Neuronal stem cell (in vitro differentiated cells): ENCODE measurements around the gene KLF9.

Experiments used
- DNase-seq: peaks from one replicate; pipeline ENCODE4 v3.0.0-alpha.2; 2013; ENCODE audit warnings: low spot score
- H2AFZ ChIP-seq: one replicate; pipeline ENCODE4 v1.6.1; 2013; ENCODE audit warnings: mild to moderate bottlenecking, low read length, inconsistent platforms
- H2AK5ac ChIP-seq: 2 replicates; pipeline ENCODE4 v1.6.1; 2013; ENCODE audit warnings: low read depth, mild to moderate bottlenecking, inconsistent platforms, low read length, moderate library complexity, mixed read lengths
- H2BK120ac ChIP-seq: 2 replicates; pipeline ENCODE4 v1.6.1; 2013; ENCODE audit warnings: low read depth, mild to moderate bottlenecking, inconsistent platforms, low read length, moderate library complexity, mixed read lengths
- H2BK12ac ChIP-seq: one replicate; pipeline ENCODE4 v1.6.1; 2013; ENCODE audit warnings: low read length, inconsistent platforms
- H2BK15ac ChIP-seq: 2 replicates; pipeline ENCODE4 v1.6.1; 2013; ENCODE audit warnings: mild to moderate bottlenecking, low read length, inconsistent platforms, mixed read lengths
- H2BK5ac ChIP-seq: one replicate; pipeline ENCODE4 v1.6.1; 2013; ENCODE audit warnings: inconsistent platforms, mild to moderate bottlenecking, low read length, moderate library complexity
- H3K14ac ChIP-seq: one replicate; pipeline ENCODE4 v1.6.1; 2013; ENCODE audit warnings: low read length, inconsistent platforms
- H3K18ac ChIP-seq: 2 replicates; pipeline ENCODE4 v1.6.1; 2013; ENCODE audit warnings: low read length, inconsistent platforms
- H3K23ac ChIP-seq: 2 replicates; pipeline ENCODE4 v1.6.1; 2013; ENCODE audit warnings: low read depth, mild to moderate bottlenecking, mixed read lengths, low read length, inconsistent platforms; ENCODE audit not compliant: poor library complexity
- H3K27ac ChIP-seq: replicated peaks from 3 replicates; pipeline ENCODE4 v1.5.1; 2013; ENCODE audit warnings: low read length, inconsistent platforms
- H3K27me3 ChIP-seq, 3 experiments: 2 replicates each; pipeline ENCODE4 v1.6.1; 2013; ENCODE audit warnings: low read length in 3 of 3, mild to moderate bottlenecking in 2 of 3, inconsistent platforms in 1 of 3, low read depth in 1 of 3, mixed read lengths in 1 of 3, moderate library complexity in 1 of 3; ENCODE audit not compliant: control insufficient read depth in 3 of 3, insufficient read depth in 3 of 3
- H3K36me3 ChIP-seq, 2 donors: replicated peaks in 1 of 2; 2 replicates each; pipeline ENCODE4 v1.6.1; 2013; ENCODE audit warnings: low read length in 2 of 2; ENCODE audit not compliant: control insufficient read depth in 2 of 2, insufficient read depth in 2 of 2
- H3K4ac ChIP-seq: 2 replicates; pipeline ENCODE4 v1.6.1; 2013; ENCODE audit warnings: inconsistent platforms, mild to moderate bottlenecking, low read length, moderate library complexity
- H3K4me1 ChIP-seq, 2 donors: 1 replicate in 1 of 2; 2 replicates in 1 of 2; pipeline ENCODE4 v1.6.1; 2013; ENCODE audit warnings: low read length in 2 of 2, low read depth in 1 of 2; ENCODE audit not compliant: control insufficient read depth in 2 of 2, insufficient read depth in 1 of 2
- H3K4me2 ChIP-seq: one replicate; pipeline ENCODE4 v1.6.1; 2013; ENCODE audit warnings: mild to moderate bottlenecking, low read length, inconsistent platforms; ENCODE audit not compliant: insufficient read depth, poor library complexity, severe bottlenecking
- H3K4me3 ChIP-seq, 2 donors: 2 replicates each; pipeline ENCODE4 v1.5.1; 2013; ENCODE audit warnings: low read length in 2 of 2, mild to moderate bottlenecking in 2 of 2, inconsistent platforms in 1 of 2, moderate library complexity in 1 of 2
- H3K79me1 ChIP-seq: one replicate; pipeline ENCODE4 v1.6.1; 2013; ENCODE audit warnings: low read depth, mild to moderate bottlenecking, inconsistent platforms, low read length, moderate library complexity
- H3K9ac ChIP-seq: one replicate; pipeline ENCODE4 v1.6.1; 2013; ENCODE audit warnings: mild to moderate bottlenecking, low read depth, low read length, inconsistent platforms; ENCODE audit not compliant: poor library complexity
- H3K9me3 ChIP-seq, 2 donors: replicated peaks in 1 of 2; 2 replicates each; pipeline versions ENCODE3 to v1.6.1; 2013; ENCODE audit warnings: low read length in 2 of 2, mild to moderate bottlenecking in 2 of 2, inconsistent platforms in 1 of 2, low read depth in 1 of 2, mixed read lengths in 1 of 2, moderate library complexity in 1 of 2; ENCODE audit not compliant: control insufficient read depth in 2 of 2, insufficient read depth in 1 of 2
- H4K8ac ChIP-seq: one replicate; pipeline ENCODE4 v1.6.1; 2013; ENCODE audit warnings: low read depth, mild to moderate bottlenecking, inconsistent platforms, low read length, moderate library complexity
- H4K91ac ChIP-seq: one replicate; pipeline ENCODE4 v1.6.1; 2013; ENCODE audit warnings: low read length, low read depth, mild to moderate bottlenecking, inconsistent platforms; ENCODE audit not compliant: poor library complexity
- WGBS, 2 donors: extraction: QIAGEN DNeasy Blood & Tissue Kit; methylation state at CpG; one replicate each; pipeline ENCODE4 v1.1.7; 2013; ENCODE audit warnings: missing lambda C conversion rate in 2 of 2, mixed read lengths in 1 of 2; ENCODE audit not compliant: insufficient read length in 2 of 2, insufficient replicate concordance in 1 of 2; ENCODE audit errors: extremely low coverage in 2 of 2; 5-methylcytosine and 5-hydroxymethylcytosine counted together

Gene KLF9

GRCh38 chr9:70395652-70396051 lies 18.8 kb downstream of the KLF9 start:
- DNase-seq, result no peak
- H2BK15ac ChIP-seq, result no peak overlapping the region
- H2BK12ac ChIP-seq, result no peak overlapping the region
- H3K9ac ChIP-seq, result no peak overlapping the region
- H3K18ac ChIP-seq, result no peak overlapping the region
- no peaks in the 10 kb centered on the region for H3K9me3 ChIP-seq
- H3K4ac ChIP-seq, result no peak overlapping the region
- H4K91ac ChIP-seq, result no peak overlapping the region
- H4K8ac ChIP-seq, result no peak overlapping the region
- H2BK120ac ChIP-seq, result no peak overlapping the region
- no peak overlapping the region for H3K23ac ChIP-seq
- H3K4me2 ChIP-seq, result no peak overlapping the region
- H3K4me3 ChIP-seq, result no peak overlapping the region
- WGBS, 2 donors, result 100% methylated on average over 1 of the region's 6 CpGs; no CpG with 5 or more reads in 1 of the 2 donors
- peaks cover 0 to 5% of the 10 kb centered on the region in 2 donors for H3K4me1 ChIP-seq
- no peak overlapping the region for H3K27ac ChIP-seq
- H2AK5ac ChIP-seq, result no peak overlapping the region
- no peak overlapping the region for H2BK5ac ChIP-seq
- H3K14ac ChIP-seq, result no peak overlapping the region
- no peaks in the 10 kb centered on the region for H3K79me1 ChIP-seq
- H3K27me3 ChIP-seq, result peaks cover 0 to 32% (median 2%) of the 10 kb centered on the region in 3 experiments
- H3K36me3 ChIP-seq, result no peaks in the 10 kb centered on the region
- no peak overlapping the region for H2AFZ ChIP-seq

GRCh38 chr9:70392850-70393249 lies 21.6 kb downstream of the KLF9 start:
- H3K14ac ChIP-seq, result no peak overlapping the region
- no peak for DNase-seq
- H4K8ac ChIP-seq, result no peak overlapping the region
- no peak overlapping the region for H2AFZ ChIP-seq
- WGBS, 2 donors, result no CpG with 5 or more reads among the region's 3 CpGs
- no peak overlapping the region for H3K9ac ChIP-seq
- peaks cover 0 to 14% (median 2%) of the 10 kb centered on the region in 3 experiments for H3K27me3 ChIP-seq
- H2BK5ac ChIP-seq, result no peak overlapping the region
- H3K4me2 ChIP-seq, result no peak overlapping the region
- no peak overlapping the region for H3K4ac ChIP-seq
- H3K9me3 ChIP-seq, result no peaks in the 10 kb centered on the region
- no peaks in the 10 kb centered on the region for H3K36me3 ChIP-seq
- no peak overlapping the region for H3K18ac ChIP-seq
- no peak overlapping the region for H3K27ac ChIP-seq
- peaks cover 0 to 7% of the 10 kb centered on the region in 2 donors for H3K4me1 ChIP-seq
- no peak overlapping the region for H2BK15ac ChIP-seq
- no peak overlapping the region for H2AK5ac ChIP-seq
- H3K79me1 ChIP-seq, result no peaks in the 10 kb centered on the region
- H2BK120ac ChIP-seq, result no peak overlapping the region
- no peak overlapping the region for H2BK12ac ChIP-seq
- no peak overlapping the region for H4K91ac ChIP-seq
- H3K23ac ChIP-seq, result no peak overlapping the region
- no peak overlapping the region for H3K4me3 ChIP-seq

DNA sequence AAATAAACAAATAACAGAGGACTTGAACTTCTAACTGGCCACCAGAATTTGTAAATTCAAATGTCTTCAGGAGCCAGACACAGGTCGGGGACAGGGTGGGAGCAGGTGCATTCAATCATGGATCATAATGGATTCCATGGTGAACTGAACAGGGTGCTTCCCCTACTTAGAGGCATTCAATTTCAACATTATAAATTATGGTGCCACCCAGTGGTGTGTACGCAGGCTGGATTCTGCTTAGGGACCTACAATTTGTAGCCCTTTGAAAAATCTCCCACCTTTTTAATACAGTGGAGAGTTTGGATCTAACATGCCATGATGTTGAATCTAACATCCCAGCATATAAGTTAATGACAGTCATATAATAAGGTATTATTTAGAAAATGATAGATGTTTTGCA lies 22.3 kb downstream of the KLF9 start:
- Histone ChIP-seq H3K23ac (no peak overlapping the region), H3K79me1 (no peaks in the 10 kb centered on the region), H2BK12ac (no peak overlapping the region), H3K27me3 (peaks cover 0 to 10% (median 2%) of the 10 kb centered on the region in 3 experiments), H3K9me3 (no peaks in the 10 kb centered on the region), H2BK120ac (no peak overlapping the region), H3K4me1 (peaks cover 0 to 7% of the 10 kb centered on the region in 2 donors), H2BK15ac (no peak overlapping the region), H3K4ac (no peak overlapping the region), H3K4me2 (no peak overlapping the region), H3K27ac (no peak overlapping the region), H2AK5ac (no peak overlapping the region), H3K9ac (no peak overlapping the region), H3K4me3 (no peak overlapping the region), H3K18ac (no peak overlapping the region), H4K8ac (no peak overlapping the region), H4K91ac (no peak overlapping the region), H2AFZ (no peak overlapping the region), H3K14ac (no peak overlapping the region), H3K36me3 (no peaks in the 10 kb centered on the region), H2BK5ac (no peak overlapping the region)
- no peak for DNase-seq
- WGBS, 2 donors, result no CpG with 5 or more reads among the region's 2 CpGs

DNA sequence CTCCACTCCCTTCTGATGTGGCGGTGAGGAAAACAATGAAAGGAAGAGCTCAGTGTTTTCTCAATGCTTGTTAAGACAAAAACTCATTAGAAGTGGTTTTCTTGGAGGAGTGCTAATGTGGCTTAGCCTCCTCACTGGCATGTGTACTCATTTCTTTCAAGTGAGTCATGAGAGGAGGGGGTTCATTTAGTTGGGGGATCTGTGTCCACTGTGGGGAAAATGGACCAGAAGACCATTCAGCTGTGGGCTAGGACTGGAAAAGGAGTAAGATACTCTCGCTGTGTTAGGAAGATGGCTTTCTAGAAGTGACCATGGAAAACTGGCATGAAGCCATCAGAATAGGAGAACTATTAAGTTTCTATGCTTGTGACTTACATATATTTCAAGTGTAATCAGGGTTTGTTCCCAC lies 23.5 kb downstream of the KLF9 start:
- no CpG with 5 or more reads among the region's 2 CpGs for whole genome bisulfite sequencing, 2 donors
- no peak for DNase-seq
- Histone ChIP-seq H4K91ac (no peak overlapping the region), H3K9me3 (no peaks in the 10 kb centered on the region), H3K9ac (no peak overlapping the region), H3K27ac (no peak overlapping the region), H2BK5ac (no peak overlapping the region), H3K4ac (no peak overlapping the region), H3K18ac (no peak overlapping the region), H2BK120ac (no peak overlapping the region), H3K4me2 (no peak overlapping the region), H4K8ac (no peak overlapping the region), H3K23ac (no peak overlapping the region), H3K14ac (no peak overlapping the region), H2AFZ (no peak overlapping the region), H3K79me1 (no peaks in the 10 kb centered on the region), H3K4me3 (no peak overlapping the region), H2BK15ac (no peak overlapping the region), H2BK12ac (no peak overlapping the region), H3K36me3 (no peaks in the 10 kb centered on the region), H3K27me3 (peaks cover 0 to 10% (median 2%) of the 10 kb centered on the region in 3 experiments), H3K4me1 (peaks cover 0 to 7% of the 10 kb centered on the region in 2 donors), H2AK5ac (no peak overlapping the region)
